ENCODE measurements around the gene LYPD6. TPM values are rescaled to one million over a fixed set of nuclear protein-coding genes. Genes with fewer than 3 reads are reported as not detected.
"Not testable (repeated sequence)": the region's sequence is repeated elsewhere in the genome, so short reads cannot be mapped to it uniquely, and the experiment has no call there.

The LYPD6 gene
- total RNA-seq, 1 donor from 2014 or later = 1.8 TPM

DNA sequence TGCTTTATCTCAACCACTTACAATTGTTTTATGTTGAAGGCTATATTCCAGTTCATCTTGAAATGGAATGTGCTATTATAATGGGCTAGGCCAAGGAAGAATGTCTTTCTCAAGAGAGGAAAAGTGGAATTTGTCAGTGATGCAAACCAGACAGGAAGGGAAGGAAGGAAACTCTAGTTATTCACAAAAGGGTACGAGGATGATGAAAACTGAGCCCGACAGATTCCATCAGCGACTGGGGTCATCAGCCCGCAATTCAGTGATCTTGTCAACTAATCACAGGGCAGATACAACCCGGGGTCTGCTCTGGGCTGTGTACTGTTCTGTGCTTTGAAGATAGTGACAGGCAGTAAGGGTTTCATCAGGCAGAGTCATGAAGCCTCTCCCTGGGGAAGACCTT lies 23.4 kb upstream of the LYPD6 start:
- DNase-seq (ENCODE audit: low spot score in 2 of 2) = no peak
- H3K4me3 ChIP-seq = no peak overlapping the region
- H3K9me3 ChIP-seq = no peaks in the 10 kb centered on the region
- H3K4me1 ChIP-seq = no peaks in the 10 kb centered on the region
- H3K36me3 ChIP-seq = no peaks in the 10 kb centered on the region
- H3K27ac ChIP-seq = no peak overlapping the region
- intact Hi-C loops (cut with DNase I) = no loop called here
- TF ChIP-seq, protein P1, sequence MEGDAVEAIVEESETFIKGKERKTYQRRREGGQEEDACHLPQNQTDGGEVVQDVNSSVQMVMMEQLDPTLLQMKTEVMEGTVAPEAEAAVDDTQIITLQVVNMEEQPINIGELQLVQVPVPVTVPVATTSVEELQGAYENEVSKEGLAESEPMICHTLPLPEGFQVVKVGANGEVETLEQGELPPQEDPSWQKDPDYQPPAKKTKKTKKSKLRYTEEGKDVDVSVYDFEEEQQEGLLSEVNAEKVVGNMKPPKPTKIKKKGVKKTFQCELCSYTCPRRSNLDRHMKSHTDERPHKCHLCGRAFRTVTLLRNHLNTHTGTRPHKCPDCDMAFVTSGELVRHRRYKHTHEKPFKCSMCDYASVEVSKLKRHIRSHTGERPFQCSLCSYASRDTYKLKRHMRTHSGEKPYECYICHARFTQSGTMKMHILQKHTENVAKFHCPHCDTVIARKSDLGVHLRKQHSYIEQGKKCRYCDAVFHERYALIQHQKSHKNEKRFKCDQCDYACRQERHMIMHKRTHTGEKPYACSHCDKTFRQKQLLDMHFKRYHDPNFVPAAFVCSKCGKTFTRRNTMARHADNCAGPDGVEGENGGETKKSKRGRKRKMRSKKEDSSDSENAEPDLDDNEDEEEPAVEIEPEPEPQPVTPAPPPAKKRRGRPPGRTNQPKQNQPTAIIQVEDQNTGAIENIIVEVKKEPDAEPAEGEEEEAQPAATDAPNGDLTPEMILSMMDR (IDR thresholded peaks at IDR 0.05) = no peak
- no peaks in the 10 kb centered on the region for H3K27me3 ChIP-seq

DNA sequence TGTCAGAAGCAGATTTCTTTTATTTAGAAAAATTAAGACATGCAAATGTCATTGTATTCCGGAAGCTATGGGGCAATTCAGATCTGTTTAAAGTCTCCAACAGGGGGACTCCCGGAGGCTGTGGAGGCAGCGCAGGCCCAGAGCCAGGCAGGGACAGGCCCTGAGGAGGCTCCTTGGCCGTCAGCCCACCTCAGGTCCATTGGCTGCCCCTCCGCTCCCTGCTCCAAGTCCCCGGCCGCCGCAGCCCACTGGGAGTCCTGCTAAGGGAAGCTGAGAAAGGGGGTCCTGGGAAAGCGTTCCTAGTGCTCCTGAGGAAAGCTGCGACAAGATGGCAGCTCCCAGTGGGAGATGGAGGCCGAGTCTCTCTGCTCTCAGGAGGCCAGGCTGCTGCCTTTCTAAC lies 20.0 kb upstream of the LYPD6 start:
- no peak overlapping the region for H3K4me3 ChIP-seq
- TF ChIP-seq, protein P1 (IDR thresholded peaks at IDR 0.05) = no peak
- no peak overlapping the region for H3K27ac ChIP-seq
- no peaks in the 10 kb centered on the region for H3K36me3 ChIP-seq
- intact Hi-C loops (cut with DNase I) = loop anchor here (5.0 kb wide), 1 partner anchor 293 kb away; no protein-coding TSS in a partner anchor
- DNase-seq (ENCODE audit: low spot score in 2 of 2) = no peak
- H3K27me3 ChIP-seq = no peaks in the 10 kb centered on the region
- H3K4me1 ChIP-seq = no peaks in the 10 kb centered on the region
- H3K9me3 ChIP-seq = no peaks in the 10 kb centered on the region

DNA sequence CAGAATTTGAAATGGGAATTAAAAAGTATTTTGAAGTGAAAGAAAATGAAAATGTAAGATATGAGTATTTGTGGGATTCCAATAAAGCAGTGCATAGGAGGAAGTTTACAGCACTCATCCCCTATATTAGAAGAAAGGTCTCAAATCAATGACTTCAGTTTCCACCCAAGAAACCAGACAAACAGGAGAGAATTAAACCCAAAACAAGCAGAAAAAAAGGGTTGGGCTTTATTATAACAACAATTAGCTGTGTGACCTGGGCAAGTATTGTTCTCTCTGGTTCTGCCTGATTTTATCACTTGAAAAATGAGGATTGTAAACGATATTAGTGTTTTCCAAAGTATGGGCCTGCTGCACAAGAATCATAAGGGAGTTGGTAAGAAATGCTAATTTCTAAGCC lies 18.3 kb upstream of the LYPD6 start:
- Histone ChIP-seq H3K4me3 (no peak overlapping the region), H3K9me3 (no peaks in the 10 kb centered on the region), H3K27me3 (no peaks in the 10 kb centered on the region), H3K27ac (no peak overlapping the region), H3K36me3 (no peaks in the 10 kb centered on the region), H3K4me1 (no peaks in the 10 kb centered on the region)
- no peak for DNase-seq (ENCODE audit: low spot score in 2 of 2)
- intact Hi-C loops (cut with DNase I) = loop anchor here (5.0 kb wide), 1 partner anchor 295 kb away; no protein-coding TSS in a partner anchor
- TF ChIP-seq, protein P1 (IDR thresholded peaks at IDR 0.05) = no peak

DNA sequence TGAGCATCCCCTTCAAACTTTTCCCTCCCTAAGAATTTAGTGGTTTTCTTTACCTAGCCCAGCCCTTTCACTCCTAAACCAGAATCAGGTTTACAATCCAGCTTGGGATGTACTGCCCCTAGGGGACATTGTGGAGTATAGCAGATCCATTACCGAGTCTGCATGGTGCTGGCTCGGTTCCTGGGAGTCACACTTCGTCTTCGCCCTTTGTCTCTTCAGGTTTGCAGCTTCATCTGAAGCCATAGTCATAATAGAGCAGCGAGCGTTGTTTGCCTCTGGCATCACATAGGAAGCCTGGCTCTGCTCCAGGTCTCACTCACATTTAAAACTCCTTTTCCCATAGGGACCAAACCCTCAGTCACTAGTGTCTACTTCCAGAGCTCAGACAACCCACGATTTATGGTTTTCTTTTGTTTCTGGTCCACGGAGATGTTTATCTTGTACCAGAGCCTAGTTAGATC lies 16.8 kb upstream of the LYPD6 start:
- Histone ChIP-seq H3K9me3 (no peaks in the 10 kb centered on the region), H3K4me1 (no peaks in the 10 kb centered on the region), H3K27ac (no peak overlapping the region), H3K27me3 (no peaks in the 10 kb centered on the region), H3K36me3 (no peaks in the 10 kb centered on the region), H3K4me3 (no peak overlapping the region)
- TF ChIP-seq, protein P1 (IDR thresholded peaks at IDR 0.05) = peak in 2 of 3 experiments; percentile 61 to 65
- intact Hi-C loops (cut with DNase I) = loop anchor here (5.0 kb wide), 1 partner anchor 296 kb away; no protein-coding TSS in a partner anchor
- no peak for DNase-seq (ENCODE audit: low spot score in 2 of 2)

DNA sequence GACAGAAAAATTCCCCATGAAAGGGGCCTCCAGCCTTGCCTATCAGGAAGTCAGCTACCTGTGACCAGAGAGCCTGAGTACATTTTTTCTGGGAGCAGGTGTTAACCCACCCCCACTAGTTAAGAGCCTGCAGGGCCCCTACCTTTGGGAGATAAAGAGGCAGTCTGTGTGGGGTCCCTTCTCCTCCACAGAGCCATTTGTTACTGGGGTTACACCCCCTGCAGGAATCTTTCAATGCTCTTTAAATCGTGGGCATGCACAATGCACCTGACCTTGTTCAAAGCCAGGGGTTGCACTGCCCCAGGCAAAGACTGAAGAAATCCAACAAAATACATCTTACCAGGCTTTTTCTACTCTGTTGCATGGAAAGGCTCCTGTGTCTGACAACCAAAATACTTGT lies 15.7 kb upstream of the LYPD6 start:
- Histone ChIP-seq H3K4me1 (no peaks in the 10 kb centered on the region), H3K27ac (no peak overlapping the region), H3K9me3 (no peaks in the 10 kb centered on the region), H3K4me3 (no peak overlapping the region), H3K27me3 (no peaks in the 10 kb centered on the region), H3K36me3 (no peaks in the 10 kb centered on the region)
- intact Hi-C loops (cut with DNase I) = loop anchor here (5.0 kb wide), 1 partner anchor 297 kb away; no protein-coding TSS in a partner anchor
- DNase-seq (ENCODE audit: low spot score in 2 of 2) = no peak
- TF ChIP-seq, protein P1 (IDR thresholded peaks at IDR 0.05) = no peak

DNA sequence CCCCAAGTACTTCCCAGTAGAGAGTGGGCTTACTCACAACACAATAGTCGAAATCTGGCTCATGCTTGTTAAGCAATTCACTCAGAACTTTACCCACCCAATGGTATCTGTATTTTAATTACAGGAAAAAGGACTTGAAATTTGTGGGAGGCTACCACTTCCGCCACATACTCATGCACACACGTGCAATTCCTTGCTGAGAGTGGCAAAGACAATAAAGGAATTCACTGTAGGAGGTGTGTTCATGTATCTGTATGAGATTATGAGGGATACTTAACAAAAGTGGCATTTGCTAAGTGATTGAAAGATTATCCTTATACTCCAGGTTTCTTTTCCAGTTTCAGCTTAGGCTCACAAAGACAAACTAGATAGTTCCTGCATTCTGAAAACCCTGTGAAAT lies 14.9 kb upstream of the LYPD6 start:
- H3K36me3 ChIP-seq = no peaks in the 10 kb centered on the region
- intact Hi-C loops (cut with DNase I) = no loop called here
- H3K27ac ChIP-seq = no peak overlapping the region
- TF ChIP-seq, protein P1 (IDR thresholded peaks at IDR 0.05) = no peak
- H3K4me1 ChIP-seq = no peaks in the 10 kb centered on the region
- H3K4me3 ChIP-seq = no peak overlapping the region
- DNase-seq (ENCODE audit: low spot score in 2 of 2) = no peak
- no peaks in the 10 kb centered on the region for H3K27me3 ChIP-seq
- H3K9me3 ChIP-seq = no peaks in the 10 kb centered on the region

DNA sequence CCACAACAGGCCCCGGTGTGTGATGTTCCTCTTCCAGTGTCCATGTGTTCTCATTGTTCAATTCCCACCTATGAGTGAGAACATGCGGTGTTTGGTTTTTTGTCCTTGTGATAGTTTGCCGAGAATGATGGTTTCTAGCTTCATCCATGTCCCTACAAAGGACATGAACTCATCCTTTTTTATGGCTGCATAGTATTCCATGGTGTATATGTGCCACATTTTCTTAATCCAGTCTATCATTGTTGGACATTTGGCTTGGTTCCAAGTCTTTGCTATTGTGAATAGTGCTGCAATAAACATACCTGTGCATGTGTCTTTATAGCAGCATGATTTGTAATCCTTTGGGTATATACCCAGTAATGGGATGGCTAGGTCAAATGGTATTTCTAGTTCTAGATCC lies 11.8 kb upstream of the LYPD6 start:
- H3K4me3 ChIP-seq; H3K27ac ChIP-seq; H3K36me3 ChIP-seq; H3K27me3 ChIP-seq; intact Hi-C loops (cut with DNase I); H3K9me3 ChIP-seq; H3K4me1 ChIP-seq; DNase-seq (ENCODE audit: low spot score in 2 of 2): not testable (repeated sequence)
